Vagina (tissue), 2 donors: ENCODE data around the gene SLC39A11.

Experiments
- CTCF ChIP-seq, 3 experiments: fragments of 450-650 bp in 2 of 3; fragments of 200-600 bp in 1 of 3; sonication (generic) in 1 of 3; IDR thresholded peaks; one replicate each; pipeline ENCODE4 v1.5.1; 2017 to 2019; ENCODE audit warnings: antibody characterized with exemption in 3 of 3, mild to moderate bottlenecking in 2 of 3, moderate library complexity in 2 of 3
- POLR2A ChIP-seq, 2 donors: fragments of 450-650 bp; IDR thresholded peaks; one replicate each; pipeline ENCODE4 v1.6.1; 2017; ENCODE audit warnings: antibody characterized with exemption in 2 of 2, mild to moderate bottlenecking in 2 of 2, moderate library complexity in 2 of 2

- TF ChIP-seq CTCF (IDR thresholded peaks at IDR 0.05) (no peak), POLR2A (IDR thresholded peaks at IDR 0.05) (no peak)
These were observed 345.0 kb downstream of the SLC39A11 start for GRCh38 chr17:72747501-72747900.
